ENCODE results near the gene DAPL1. TPM values are rescaled to one million over a fixed set of nuclear protein-coding genes. Genes with fewer than 3 reads are reported as not detected.

DAPL1 gene
- total RNA-seq, 1 experiment from 2014 or later = not detected

GRCh38 chr2:158748926-158749590 is 46.1 kb upstream of the DAPL1 start:
- CTCF ChIA-PET = interaction anchor here (0.7 to 17.9 kb wide), 9 partner anchors 36 to 738 kb away, joined by 3 to 435 read pairs (median 4); partner anchors contain the start of gene PKP4
- TF ChIP-seq CTCF (IDR thresholded peaks at IDR 0.05; ENCODE audit: unreplicated experiment) = no peak
- Mint-ChIP-seq H3K4me1 (ENCODE audit: insufficient read depth, unreplicated experiment) (no peaks in the 10 kb centered on the region), H3K27me3 (ENCODE audit: insufficient read depth, unreplicated experiment) (peaks cover 54% of the 10 kb centered on the region), H3K4me3 (ENCODE audit: unreplicated experiment) (no peak overlapping the region), H3K27ac (ENCODE audit: low read depth, unreplicated experiment) (no peak overlapping the region), H3K9me3 (ENCODE audit: unreplicated experiment) (no peaks in the 10 kb centered on the region), H3K36me3 (ENCODE audit: insufficient read depth, unreplicated experiment) (no peaks in the 10 kb centered on the region)
- intact Hi-C loops (cut with micrococcal nuclease) = no loop called here
- no TSS peak for BruUV-seq (replicated peaks)
- POLR2A ChIA-PET = interaction anchor here (1.1 kb wide), 1 partner anchor 725 kb away, joined by 3 read pairs; no protein-coding TSS in a partner anchor
- DNase-seq (ENCODE audit: unreplicated experiment) = no peak

- no peak for DNase-seq (ENCODE audit: unreplicated experiment)
- no peak for TF ChIP-seq CTCF (IDR thresholded peaks at IDR 0.05; ENCODE audit: unreplicated experiment)
- CTCF ChIA-PET = interaction anchor here (0.6 to 17.9 kb wide), 6 partner anchors 43 to 1248 kb away, joined by 3 to 435 read pairs (median 4); no protein-coding TSS in a partner anchor
- Mint-ChIP-seq H3K9me3 (ENCODE audit: unreplicated experiment) (no peaks in the 10 kb centered on the region), H3K36me3 (ENCODE audit: insufficient read depth, unreplicated experiment) (no peaks in the 10 kb centered on the region), H3K27ac (ENCODE audit: low read depth, unreplicated experiment) (no peak overlapping the region), H3K4me3 (ENCODE audit: unreplicated experiment) (no peak overlapping the region), H3K27me3 (ENCODE audit: insufficient read depth, unreplicated experiment) (peaks cover 54% of the 10 kb centered on the region), H3K4me1 (ENCODE audit: insufficient read depth, unreplicated experiment) (no peaks in the 10 kb centered on the region)
- BruUV-seq (replicated peaks) = no TSS peak
- POLR2A ChIA-PET = no interaction called here
- intact Hi-C loops (cut with micrococcal nuclease) = loop anchor here (10.0 kb wide), 3 partner anchors 206 to 1256 kb away; no protein-coding TSS in a partner anchor
These were observed 44.5 kb upstream of the DAPL1 start for GRCh38 chr2:158750458-158751125.

- H3K4me1 Mint-ChIP-seq (ENCODE audit: insufficient read depth, unreplicated experiment) = no peaks in the 10 kb centered on the region
- POLR2A ChIA-PET = interaction anchor here (0.6 to 1.2 kb wide), 4 partner anchors 27 to 493 kb away, joined by 3 read pairs; no protein-coding TSS in a partner anchor
- no TSS peak for BruUV-seq (replicated peaks)
- peak; percentile 69 for TF ChIP-seq CTCF (IDR thresholded peaks at IDR 0.05; ENCODE audit: unreplicated experiment)
- CTCF ChIA-PET = interaction anchor here (0.5 to 17.9 kb wide), 102 partner anchors 8 to 1452 kb away, joined by 3 to 435 read pairs (median 4); partner anchors contain the start of genes CCDC148 and PKP4
- no peaks in the 10 kb centered on the region for H3K36me3 Mint-ChIP-seq (ENCODE audit: insufficient read depth, unreplicated experiment)
- H3K9me3 Mint-ChIP-seq (ENCODE audit: unreplicated experiment) = no peaks in the 10 kb centered on the region
- intact Hi-C loops (cut with micrococcal nuclease) = loop anchor here (1.0 to 10.0 kb wide), 5 partner anchors 209 to 1259 kb away; no protein-coding TSS in a partner anchor
- peaks cover 29% of the 10 kb centered on the region for H3K27me3 Mint-ChIP-seq (ENCODE audit: insufficient read depth, unreplicated experiment)
- no peak overlapping the region for H3K4me3 Mint-ChIP-seq (ENCODE audit: unreplicated experiment)
- H3K27ac Mint-ChIP-seq (ENCODE audit: low read depth, unreplicated experiment) = no peak overlapping the region
- DNase-seq (ENCODE audit: unreplicated experiment) = peak; percentile 70
These were observed 41.2 kb upstream of the DAPL1 start for GRCh38 chr2:158753641-158754611.
